H9 (cell line): ENCODE results near the gene WDR83. TPM values are rescaled to one million over a fixed set of nuclear protein-coding genes. Genes with fewer than 3 reads are reported as not detected.
"Not testable (repeated sequence)": the region's sequence is repeated elsewhere in the genome, so short reads cannot be mapped to it uniquely, and the experiment has no call there.

Source experiments
- DNase-seq: peaks from one replicate; pipeline ENCODE4 v3.0.0-alpha.2; 2017
- H2AFZ ChIP-seq: one replicate; pipeline ENCODE4 v1.6.1; 2013; ENCODE audit warnings: mild to moderate bottlenecking, low read length, control low read depth, moderate library complexity
- H2AK5ac ChIP-seq: 2 replicates; pipeline ENCODE4 v1.6.1; 2013; ENCODE audit warnings: low read length, control low read depth, mixed read lengths; ENCODE audit not compliant: insufficient read length
- H2BK120ac ChIP-seq: one replicate; pipeline ENCODE4 v1.6.1; 2013; ENCODE audit warnings: low read depth, mild to moderate bottlenecking, low read length, control low read depth, inconsistent platforms; ENCODE audit not compliant: poor library complexity, severe bottlenecking
- H2BK12ac ChIP-seq: 2 replicates; pipeline ENCODE4 v1.6.1; 2013; ENCODE audit warnings: low read length, control low read depth, mixed read lengths, low read depth; ENCODE audit not compliant: insufficient read length
- H2BK15ac ChIP-seq: 2 replicates; pipeline ENCODE4 v1.6.1; 2013; ENCODE audit warnings: low read depth, low read length, control low read depth
- H2BK20ac ChIP-seq: one replicate; pipeline ENCODE4 v1.6.1; 2013; ENCODE audit warnings: low read depth, mild to moderate bottlenecking, low read length, control low read depth, inconsistent platforms; ENCODE audit not compliant: poor library complexity, severe bottlenecking
- H2BK5ac ChIP-seq: 2 replicates; pipeline ENCODE4 v1.6.1; 2013; ENCODE audit warnings: low read length, control low read depth, mixed read lengths; ENCODE audit not compliant: insufficient read length
- H3K14ac ChIP-seq: 2 replicates; pipeline ENCODE4 v1.6.1; 2013; ENCODE audit warnings: low read length, control low read depth; ENCODE audit not compliant: insufficient read depth
- H3K18ac ChIP-seq: 2 replicates; pipeline ENCODE4 v1.6.1; 2013; ENCODE audit warnings: low read depth, mild to moderate bottlenecking, mixed read lengths, low read length, control low read depth; ENCODE audit not compliant: insufficient read length
- H3K23ac ChIP-seq: 2 replicates; pipeline ENCODE4 v1.6.1; 2013; ENCODE audit warnings: low read length, control low read depth, mixed read lengths, low read depth; ENCODE audit not compliant: insufficient read length
- H3K23me2 ChIP-seq: 2 replicates; pipeline ENCODE4 v1.6.1; 2013; ENCODE audit warnings: low read depth, mild to moderate bottlenecking, mixed read lengths, low read length, control low read depth; ENCODE audit not compliant: insufficient read length, poor library complexity, severe bottlenecking
- H3K27ac ChIP-seq: 2 replicates; pipeline ENCODE4 v1.5.1; 2013; ENCODE audit warnings: low read length, control low read depth, mixed read lengths, low read depth; ENCODE audit not compliant: insufficient read length
- H3K27me3 ChIP-seq: 2 replicates; pipeline ENCODE4 v1.6.1; 2013; ENCODE audit warnings: low read length, control low read depth, inconsistent platforms; ENCODE audit not compliant: insufficient read depth
- H3K4ac ChIP-seq: 2 replicates; pipeline ENCODE4 v1.6.1; 2013; ENCODE audit warnings: low read depth, mild to moderate bottlenecking, control low read depth, inconsistent platforms, low read length, moderate library complexity
- H3K4me1 ChIP-seq: 2 replicates; pipeline ENCODE4 v1.6.1; 2013; ENCODE audit warnings: low read length, control low read depth, inconsistent platforms; ENCODE audit not compliant: insufficient read depth
- H3K4me2 ChIP-seq: 2 replicates; pipeline ENCODE4 v1.6.1; 2013; ENCODE audit warnings: low read length, control low read depth, mixed read lengths; ENCODE audit not compliant: insufficient read length, insufficient read depth
- H3K56ac ChIP-seq: 2 replicates; pipeline ENCODE4 v1.6.1; 2013; ENCODE audit warnings: low read depth, mild to moderate bottlenecking, mixed read lengths, low read length, control low read depth; ENCODE audit not compliant: insufficient read length
- H3K79me1 ChIP-seq: 2 replicates; pipeline ENCODE4 v1.6.1; 2013; ENCODE audit warnings: low read depth, mild to moderate bottlenecking, moderate library complexity, low read length, control low read depth, inconsistent platforms; ENCODE audit not compliant: insufficient read depth, poor library complexity, severe bottlenecking
- H3K79me2 ChIP-seq: 2 replicates; pipeline ENCODE4 v1.6.1; 2013; ENCODE audit warnings: low read length, control low read depth, inconsistent platforms; ENCODE audit not compliant: insufficient read depth
- H3K9ac ChIP-seq: 2 replicates; pipeline ENCODE4 v1.6.1; 2013; ENCODE audit warnings: low read length, control low read depth, mixed read lengths; ENCODE audit not compliant: insufficient read length; ENCODE audit errors: extremely low read depth
- H3K9me3 ChIP-seq: one replicate; pipeline ENCODE4 v1.6.1; 2013; ENCODE audit warnings: low read depth, low read length, inconsistent platforms; ENCODE audit not compliant: control insufficient read depth
- H3T11ph ChIP-seq: one replicate; pipeline ENCODE4 v1.6.1; 2013; ENCODE audit warnings: mild to moderate bottlenecking, low read length, control low read depth, inconsistent platforms
- H4K20me1 ChIP-seq: one replicate; pipeline ENCODE4 v1.6.1; 2013; ENCODE audit not compliant: control insufficient read depth, insufficient read length, insufficient read depth
- H4K5ac ChIP-seq: 2 replicates; pipeline ENCODE4 v1.6.1; 2013; ENCODE audit warnings: low read depth, mild to moderate bottlenecking, mixed read lengths, low read length, control low read depth; ENCODE audit not compliant: insufficient read length
- H4K8ac ChIP-seq: replicated peaks from 2 replicates; pipeline ENCODE4 v1.6.1; 2013; ENCODE audit warnings: low read length, control low read depth, mixed read lengths, low read depth; ENCODE audit not compliant: insufficient read length
- H4K91ac ChIP-seq: 2 replicates; pipeline ENCODE4 v1.6.1; 2013; ENCODE audit warnings: low read depth, mild to moderate bottlenecking, moderate library complexity, mixed read lengths, low read length, control low read depth; ENCODE audit not compliant: insufficient read length
- H3K27ac Mint-ChIP-seq, 3 experiments: 2 replicates in 2 of 3; 3 replicates in 1 of 3; pipeline ENCODE4 v1.8.0; 2020 to 2021; ENCODE audit warnings: mixed read lengths in 3 of 3, mild to moderate bottlenecking in 1 of 3, moderate library complexity in 1 of 3
- H3K27me3 Mint-ChIP-seq: 2 replicates; pipeline ENCODE4 v1.8.0; 2021; ENCODE audit warnings: low read depth, mild to moderate bottlenecking, moderate library complexity, mixed read lengths
- H3K36me3 Mint-ChIP-seq, 3 experiments: 2 replicates in 2 of 3; 3 replicates in 1 of 3; pipeline ENCODE4 v1.8.0; 2020 to 2021; ENCODE audit warnings: low read depth in 3 of 3, mixed read lengths in 3 of 3; ENCODE audit not compliant: insufficient read depth in 1 of 3
- H3K4me1 Mint-ChIP-seq, 2 experiments: 2 replicates each; pipeline ENCODE4 v1.8.0; 2020; ENCODE audit warnings: mixed read lengths in 2 of 2
- H3K4me3 Mint-ChIP-seq, 2 experiments: 2 replicates in 1 of 2; 3 replicates in 1 of 2; pipeline ENCODE4 v1.8.0; 2020 to 2021; ENCODE audit warnings: mild to moderate bottlenecking in 2 of 2, mixed read lengths in 2 of 2, moderate library complexity in 1 of 2
- H3K9me3 Mint-ChIP-seq, 2 experiments: 2 replicates in 1 of 2; 3 replicates in 1 of 2; pipeline ENCODE4 v1.8.0; 2020; ENCODE audit warnings: mild to moderate bottlenecking in 2 of 2, mixed read lengths in 2 of 2, moderate library complexity in 1 of 2
- WGBS: extraction: QIAGEN DNeasy Blood & Tissue Kit; methylation state at CpG from one replicate; pipeline ENCODE4 v1.1.7; 2013; ENCODE audit warnings: missing lambda C conversion rate, low lambda C conversion rate, mixed read lengths; ENCODE audit not compliant: insufficient read length; ENCODE audit errors: extremely low coverage; 5-methylcytosine and 5-hydroxymethylcytosine counted together
- total RNA-seq: library from RNA; stranded (reverse); gene quantifications from 2 replicates; pipeline ENCODE4 v1.2.1, GENCODE V29; 2021
- TF ChIP-seq, protein P1 (sequence below): fragments of 200-600 bp; sonication (generic); conservative IDR thresholded peaks from 3 replicates; pipeline ENCODE4 v1.8.0; 2021; ENCODE audit warnings: antibody characterized with exemption, mild to moderate bottlenecking

Gene WDR83
- total RNA-seq, 1 experiment from 2014 or later = 21.0 TPM

DNA sequence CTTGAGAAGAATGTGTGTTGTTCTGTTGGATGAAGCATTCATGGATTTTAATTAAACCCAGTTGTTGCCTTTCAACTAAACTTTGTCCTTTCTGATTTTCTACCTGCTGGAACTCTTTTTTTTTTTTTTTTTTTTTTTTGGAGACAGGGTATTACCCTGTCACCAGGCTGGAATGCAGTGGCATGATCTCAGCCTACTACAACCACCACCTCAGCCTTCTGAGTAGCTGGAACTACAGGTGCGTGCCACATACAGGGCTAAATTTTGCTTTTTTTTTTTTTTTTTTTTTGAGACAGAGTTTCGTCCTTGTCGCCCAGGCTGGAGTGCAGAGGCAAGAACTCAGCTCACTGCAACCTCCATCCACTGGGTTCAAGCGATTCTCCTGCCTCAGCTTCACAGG is 49.0 kb upstream of the WDR83 start:
- H3K27me3 Mint-ChIP-seq = no peaks in the 10 kb centered on the region
- H3K23me2 ChIP-seq = no peaks in the 10 kb centered on the region
- H2BK12ac ChIP-seq = no peak overlapping the region
- H3K79me2 ChIP-seq = peaks cover 20% of the 10 kb centered on the region; the same call in 1 of the 2 replicates
- H4K5ac ChIP-seq = no peak overlapping the region
- peaks cover 9% of the 10 kb centered on the region for H3K79me1 ChIP-seq
- no peak overlapping the region for H2BK20ac ChIP-seq
- H3K27ac ChIP-seq = no peak overlapping the region
- no CpG with 5 or more reads among the region's 4 CpGs for WGBS
- no peak overlapping the region for H3K4me2 ChIP-seq
- no peak overlapping the region for H3K27ac Mint-ChIP-seq
- no peak overlapping the region for H2BK5ac ChIP-seq
- no peak overlapping the region for H3K9ac ChIP-seq
- no peaks in the 10 kb centered on the region for H4K20me1 ChIP-seq
- H3T11ph ChIP-seq = no peak overlapping the region
- no peak overlapping the region for H4K91ac ChIP-seq
- H3K9me3 ChIP-seq = no peaks in the 10 kb centered on the region
- H3K27me3 ChIP-seq = no peaks in the 10 kb centered on the region
- H3K9me3 Mint-ChIP-seq = peaks cover 10 to 25% of the 10 kb centered on the region in 2 experiments; a peak in 4 of 5 replicates
- H2BK15ac ChIP-seq = no peak overlapping the region
- H3K18ac ChIP-seq = no peak overlapping the region
- 0 out of 4 replicates have a peak, but pooled peaks cover 0 to 3% of the 10 kb centered on the region in 2 experiments for H3K4me1 Mint-ChIP-seq
- H3K4ac ChIP-seq = no peak overlapping the region
- no peaks in the 10 kb centered on the region for H3K4me1 ChIP-seq
- H3K36me3 Mint-ChIP-seq = peaks cover 47 to 50% (median 47%) of the 10 kb centered on the region in 3 experiments
- no peak overlapping the region for H2AFZ ChIP-seq
- no peak for DNase-seq
- TF ChIP-seq, protein P1, sequence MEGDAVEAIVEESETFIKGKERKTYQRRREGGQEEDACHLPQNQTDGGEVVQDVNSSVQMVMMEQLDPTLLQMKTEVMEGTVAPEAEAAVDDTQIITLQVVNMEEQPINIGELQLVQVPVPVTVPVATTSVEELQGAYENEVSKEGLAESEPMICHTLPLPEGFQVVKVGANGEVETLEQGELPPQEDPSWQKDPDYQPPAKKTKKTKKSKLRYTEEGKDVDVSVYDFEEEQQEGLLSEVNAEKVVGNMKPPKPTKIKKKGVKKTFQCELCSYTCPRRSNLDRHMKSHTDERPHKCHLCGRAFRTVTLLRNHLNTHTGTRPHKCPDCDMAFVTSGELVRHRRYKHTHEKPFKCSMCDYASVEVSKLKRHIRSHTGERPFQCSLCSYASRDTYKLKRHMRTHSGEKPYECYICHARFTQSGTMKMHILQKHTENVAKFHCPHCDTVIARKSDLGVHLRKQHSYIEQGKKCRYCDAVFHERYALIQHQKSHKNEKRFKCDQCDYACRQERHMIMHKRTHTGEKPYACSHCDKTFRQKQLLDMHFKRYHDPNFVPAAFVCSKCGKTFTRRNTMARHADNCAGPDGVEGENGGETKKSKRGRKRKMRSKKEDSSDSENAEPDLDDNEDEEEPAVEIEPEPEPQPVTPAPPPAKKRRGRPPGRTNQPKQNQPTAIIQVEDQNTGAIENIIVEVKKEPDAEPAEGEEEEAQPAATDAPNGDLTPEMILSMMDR = no peak
- H4K8ac ChIP-seq = no peak overlapping the region
- H3K14ac ChIP-seq = no peak overlapping the region
- H2BK120ac ChIP-seq = no peak overlapping the region
- H2AK5ac ChIP-seq = no peak overlapping the region
- H3K23ac ChIP-seq = no peak overlapping the region
- no peak overlapping the region for H3K56ac ChIP-seq
- no peak overlapping the region for H3K4me3 Mint-ChIP-seq

DNA sequence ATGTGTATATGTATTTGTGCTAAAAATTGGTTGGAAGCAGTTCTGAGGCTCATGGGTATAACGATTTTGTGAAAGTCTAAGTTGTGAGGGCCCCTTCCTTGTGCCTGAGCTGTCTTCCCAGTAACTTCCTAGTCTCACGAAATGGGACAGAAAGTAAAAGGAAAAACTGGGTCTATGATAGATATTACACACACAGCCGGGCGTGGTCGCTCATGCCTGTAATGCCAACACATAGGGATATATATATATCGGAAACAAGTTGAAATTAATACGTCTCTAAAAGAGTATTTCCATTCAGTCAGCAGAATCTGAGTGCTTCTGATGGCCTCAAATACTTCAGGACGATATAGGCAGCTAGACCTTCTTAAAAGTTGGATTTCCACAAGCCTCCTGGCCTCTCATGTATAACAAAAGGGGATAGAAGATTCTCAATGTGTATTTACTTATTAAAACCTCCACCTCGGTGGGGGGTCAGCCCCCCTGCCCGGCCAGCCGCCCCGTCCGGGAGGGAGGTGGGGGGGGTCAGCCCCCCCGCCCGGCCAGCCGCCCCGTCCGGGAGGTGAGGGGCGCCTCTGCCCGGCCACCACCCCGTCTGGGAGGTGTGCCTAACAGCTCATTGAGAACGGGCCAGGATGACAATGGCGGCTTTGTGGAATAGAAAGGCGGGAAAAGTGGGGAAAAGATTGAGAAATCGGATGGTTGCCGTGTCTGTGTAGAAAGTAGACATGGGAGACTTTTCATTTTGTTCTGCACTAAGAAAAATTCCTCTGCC is 45.2 kb upstream of the WDR83 start:
- H3K14ac ChIP-seq, H3K79me1 ChIP-seq, H3K27ac Mint-ChIP-seq, H3K9me3 ChIP-seq, H3K23ac ChIP-seq, H3T11ph ChIP-seq, H3K4me2 ChIP-seq, H3K4ac ChIP-seq, H3K4me3 Mint-ChIP-seq, H2BK5ac ChIP-seq, H2BK15ac ChIP-seq, H4K20me1 ChIP-seq, H3K79me2 ChIP-seq, H2BK20ac ChIP-seq, H3K27me3 ChIP-seq, H4K5ac ChIP-seq, H3K56ac ChIP-seq, H3K4me1 Mint-ChIP-seq, H3K23me2 ChIP-seq, H2BK120ac ChIP-seq, H4K91ac ChIP-seq, H3K4me1 ChIP-seq, H2AFZ ChIP-seq, DNase-seq, H2AK5ac ChIP-seq, H3K18ac ChIP-seq, H2BK12ac ChIP-seq, H3K27me3 Mint-ChIP-seq, H4K8ac ChIP-seq, H3K27ac ChIP-seq, H3K9ac ChIP-seq: not testable (repeated sequence)
- H3K9me3 Mint-ChIP-seq = peaks cover 23 to 45% of the 10 kb centered on the region in 2 experiments
- H3K36me3 Mint-ChIP-seq = peaks cover 57 to 60% (median 60%) of the 10 kb centered on the region in 3 experiments
- no CpG with 5 or more reads among the region's 26 CpGs for WGBS
